Osteoblast (primary cell): ENCODE measurements around the gene PRX. TPM values are rescaled to one million over a fixed set of nuclear protein-coding genes. Genes with fewer than 3 reads are reported as not detected.

Source experiments
- DNase-seq: peaks from one replicate; pipeline ENCODE4 v3.0.0; 2011; ENCODE audit warnings: low spot score, mixed read lengths; ENCODE audit not compliant: insufficient read length; ENCODE audit errors: missing footprints
- H2AFZ ChIP-seq: 2 replicates; pipeline ENCODE4 v1.6.0; 2011; ENCODE audit warnings: mild to moderate bottlenecking, low read length
- H3K27ac ChIP-seq: 2 replicates; pipeline ENCODE4 v1.5.1; 2011; ENCODE audit warnings: mild to moderate bottlenecking, low read depth, low read length, moderate library complexity
- H3K27me3 ChIP-seq: 2 replicates; pipeline ENCODE4 v1.6.0; 2012; ENCODE audit warnings: mild to moderate bottlenecking, control low read depth, inconsistent platforms, low read length, moderate library complexity; ENCODE audit not compliant: insufficient read depth
- H3K36me3 ChIP-seq: 2 replicates; pipeline ENCODE4 v1.5.1; 2011; ENCODE audit warnings: mild to moderate bottlenecking, low read length, control low read depth, moderate library complexity; ENCODE audit not compliant: insufficient read depth
- H3K4me1 ChIP-seq: 2 replicates; pipeline ENCODE4 v1.5.1; 2011; ENCODE audit warnings: mild to moderate bottlenecking, low read length, control low read depth, moderate library complexity; ENCODE audit not compliant: insufficient read depth
- H3K4me2 ChIP-seq: 2 replicates; pipeline ENCODE4 v1.6.0; 2011; ENCODE audit warnings: mild to moderate bottlenecking, low read length; ENCODE audit not compliant: insufficient read depth
- H3K4me3 ChIP-seq: fragments of 200-600 bp; sonication (generic); 3 replicates; pipeline ENCODE4 v1.5.1; 2012; ENCODE audit warnings: mild to moderate bottlenecking, low read length, inconsistent platforms; ENCODE audit not compliant: insufficient read depth
- H3K79me2 ChIP-seq: 2 replicates; pipeline ENCODE4 v1.6.0; 2012; ENCODE audit warnings: mild to moderate bottlenecking, low read length, control low read depth, inconsistent platforms; ENCODE audit not compliant: insufficient read depth
- H3K9me3 ChIP-seq: 2 replicates; pipeline ENCODE4 v1.5.1; 2011; ENCODE audit warnings: low read depth, low read length, control low read depth
- H4K20me1 ChIP-seq: 2 replicates; pipeline ENCODE4 v1.6.0; 2012; ENCODE audit warnings: mild to moderate bottlenecking, low read length, control low read depth; ENCODE audit not compliant: insufficient read depth
- total RNA-seq: library from RNA; depleted of rRNA; stranded (reverse); fragments of >200 nt; gene quantifications from 2 replicates; pipeline ENCODE4 v1.2.3, GENCODE V29; 2012
- TF ChIP-seq, protein P1 (sequence below): IDR thresholded peaks from 2 replicates; pipeline ENCODE4 v1.5.1; 2011; ENCODE audit warnings: mild to moderate bottlenecking, low read depth, low read length, moderate library complexity; ENCODE audit errors: extremely low read depth

Gene PRX
- total RNA-seq, 1 donor, result 3.3 TPM

DNA sequence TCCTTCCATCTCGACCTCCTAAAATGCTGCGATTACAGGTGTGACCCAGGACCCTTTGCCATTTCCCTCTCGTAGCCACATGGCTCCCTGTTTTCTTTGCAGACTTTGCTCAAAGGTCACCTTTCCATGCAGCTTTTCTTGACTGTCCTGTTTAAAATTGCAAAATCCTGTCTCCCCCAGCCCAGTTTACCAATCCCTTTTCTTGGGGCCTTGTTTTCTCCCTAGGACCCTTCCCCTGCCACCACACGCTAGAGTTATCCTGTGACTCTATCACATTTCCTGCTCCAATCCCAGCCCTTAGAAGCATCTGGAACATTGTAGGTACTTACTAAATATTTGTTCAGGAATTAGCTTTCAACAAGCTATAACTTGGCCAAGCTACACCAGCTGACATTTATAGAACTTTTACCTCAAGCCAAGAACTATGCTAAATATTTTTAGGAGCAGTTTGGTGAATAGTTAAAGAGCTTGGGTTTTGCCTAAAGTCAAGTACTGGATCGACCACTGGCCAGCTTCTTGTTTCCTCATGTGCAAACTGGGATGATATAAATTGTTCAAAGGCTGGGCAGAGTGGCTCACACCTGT, 40.1 kb upstream of the PRX start:
- H3K27ac ChIP-seq, result no peak overlapping the region
- no peaks in the 10 kb centered on the region for H3K27me3 ChIP-seq
- TF ChIP-seq, protein P1, sequence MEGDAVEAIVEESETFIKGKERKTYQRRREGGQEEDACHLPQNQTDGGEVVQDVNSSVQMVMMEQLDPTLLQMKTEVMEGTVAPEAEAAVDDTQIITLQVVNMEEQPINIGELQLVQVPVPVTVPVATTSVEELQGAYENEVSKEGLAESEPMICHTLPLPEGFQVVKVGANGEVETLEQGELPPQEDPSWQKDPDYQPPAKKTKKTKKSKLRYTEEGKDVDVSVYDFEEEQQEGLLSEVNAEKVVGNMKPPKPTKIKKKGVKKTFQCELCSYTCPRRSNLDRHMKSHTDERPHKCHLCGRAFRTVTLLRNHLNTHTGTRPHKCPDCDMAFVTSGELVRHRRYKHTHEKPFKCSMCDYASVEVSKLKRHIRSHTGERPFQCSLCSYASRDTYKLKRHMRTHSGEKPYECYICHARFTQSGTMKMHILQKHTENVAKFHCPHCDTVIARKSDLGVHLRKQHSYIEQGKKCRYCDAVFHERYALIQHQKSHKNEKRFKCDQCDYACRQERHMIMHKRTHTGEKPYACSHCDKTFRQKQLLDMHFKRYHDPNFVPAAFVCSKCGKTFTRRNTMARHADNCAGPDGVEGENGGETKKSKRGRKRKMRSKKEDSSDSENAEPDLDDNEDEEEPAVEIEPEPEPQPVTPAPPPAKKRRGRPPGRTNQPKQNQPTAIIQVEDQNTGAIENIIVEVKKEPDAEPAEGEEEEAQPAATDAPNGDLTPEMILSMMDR, result no peak
- H3K4me3 ChIP-seq, result no peak overlapping the region
- H4K20me1 ChIP-seq, result no peaks in the 10 kb centered on the region
- H2AFZ ChIP-seq, result no peak overlapping the region
- no peaks in the 10 kb centered on the region for H3K9me3 ChIP-seq
- no peaks in the 10 kb centered on the region for H3K4me1 ChIP-seq
- H3K79me2 ChIP-seq, result no peaks in the 10 kb centered on the region
- no peak overlapping the region for H3K4me2 ChIP-seq
- no peaks in the 10 kb centered on the region for H3K36me3 ChIP-seq
- DNase-seq, result peak; percentile 0

DNA sequence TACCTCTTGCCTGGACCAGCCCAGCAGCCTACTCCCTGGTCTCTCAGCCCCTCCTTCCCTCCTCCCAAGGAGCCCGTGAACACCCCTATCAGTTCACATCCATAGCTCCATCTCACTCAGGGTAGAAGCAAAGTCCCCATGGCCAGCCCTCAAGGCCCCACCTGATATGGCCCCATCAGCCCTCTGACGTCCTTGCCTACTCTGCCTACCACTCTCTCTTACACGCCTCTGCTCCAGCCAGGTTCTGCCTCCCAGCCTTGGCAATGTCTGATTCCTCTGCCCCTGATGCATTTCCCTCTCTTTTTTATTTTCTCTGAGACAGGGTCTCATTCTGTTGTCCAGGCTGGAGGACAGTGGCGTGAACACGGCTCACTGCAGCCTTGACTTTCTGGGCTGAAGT, 38.8 kb upstream of the PRX start:
- no peaks in the 10 kb centered on the region for H3K9me3 ChIP-seq
- no peak for DNase-seq
- H3K27ac ChIP-seq, result no peak overlapping the region
- no peaks in the 10 kb centered on the region for H4K20me1 ChIP-seq
- no peaks in the 10 kb centered on the region for H3K4me1 ChIP-seq
- no peaks in the 10 kb centered on the region for H3K36me3 ChIP-seq
- no peak overlapping the region for H3K4me3 ChIP-seq
- H3K4me2 ChIP-seq, result no peak overlapping the region
- no peak overlapping the region for H2AFZ ChIP-seq
- TF ChIP-seq, protein P1, result no peak
- H3K27me3 ChIP-seq, result no peaks in the 10 kb centered on the region
- no peaks in the 10 kb centered on the region for H3K79me2 ChIP-seq

DNA sequence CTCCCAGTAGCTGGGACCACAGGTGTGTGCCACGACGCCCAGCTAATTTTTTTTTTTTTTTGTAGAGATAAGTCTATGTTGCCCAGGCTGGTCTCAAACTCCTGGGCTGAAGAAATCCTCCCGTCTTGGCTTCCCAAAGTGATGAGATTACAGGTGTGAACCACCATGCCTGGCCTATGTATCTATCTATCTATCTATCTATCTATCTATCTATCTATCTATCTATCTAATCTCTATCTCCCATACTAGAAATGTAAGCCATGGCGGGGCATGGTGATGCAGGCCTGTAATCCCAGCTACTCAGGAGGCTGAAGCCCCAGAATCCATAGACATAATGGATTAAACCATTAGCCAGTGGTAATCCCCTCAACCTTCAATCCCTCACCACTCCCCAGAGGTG, 37.5 kb upstream of the PRX start:
- TF ChIP-seq, protein P1, result no peak
- no peak overlapping the region for H3K4me3 ChIP-seq
- DNase-seq, result peak; percentile 1

GRCh38 chr19:40449506-40449905, 36.3 kb upstream of the PRX start:
- no peak for DNase-seq
- Histone ChIP-seq H3K79me2 (no peaks in the 10 kb centered on the region), H3K27ac (no peak overlapping the region), H3K27me3 (no peaks in the 10 kb centered on the region), H3K4me1 (peaks cover 9% of the 10 kb centered on the region), H3K4me2 (no peak overlapping the region), H3K9me3 (no peaks in the 10 kb centered on the region), H3K4me3 (no peak overlapping the region), H3K36me3 (no peaks in the 10 kb centered on the region), H4K20me1 (no peaks in the 10 kb centered on the region), H2AFZ (no peak overlapping the region)
- TF ChIP-seq, protein P1, result no peak

More for the DNA sequence above, 37.5 kb upstream of the PRX start:
- Histone ChIP-seq H4K20me1 (no peaks in the 10 kb centered on the region), H3K27me3 (no peaks in the 10 kb centered on the region), H3K36me3 (no peaks in the 10 kb centered on the region), H3K27ac (no peak overlapping the region), H3K79me2 (no peaks in the 10 kb centered on the region), H2AFZ (no peak overlapping the region), H3K9me3 (no peaks in the 10 kb centered on the region), H3K4me2 (no peak overlapping the region), H3K4me1 (peaks cover 4% of the 10 kb centered on the region)
